COLO668 (cell line): ENCODE results near the gene LRRC14B.

Source experiments
- DNase-seq: peaks from one replicate; lab custom pipeline; 2025; ENCODE audit not compliant: unreplicated experiment; lab: John Stamatoyannopoulos, UW

Gene LRRC14B

DNA sequence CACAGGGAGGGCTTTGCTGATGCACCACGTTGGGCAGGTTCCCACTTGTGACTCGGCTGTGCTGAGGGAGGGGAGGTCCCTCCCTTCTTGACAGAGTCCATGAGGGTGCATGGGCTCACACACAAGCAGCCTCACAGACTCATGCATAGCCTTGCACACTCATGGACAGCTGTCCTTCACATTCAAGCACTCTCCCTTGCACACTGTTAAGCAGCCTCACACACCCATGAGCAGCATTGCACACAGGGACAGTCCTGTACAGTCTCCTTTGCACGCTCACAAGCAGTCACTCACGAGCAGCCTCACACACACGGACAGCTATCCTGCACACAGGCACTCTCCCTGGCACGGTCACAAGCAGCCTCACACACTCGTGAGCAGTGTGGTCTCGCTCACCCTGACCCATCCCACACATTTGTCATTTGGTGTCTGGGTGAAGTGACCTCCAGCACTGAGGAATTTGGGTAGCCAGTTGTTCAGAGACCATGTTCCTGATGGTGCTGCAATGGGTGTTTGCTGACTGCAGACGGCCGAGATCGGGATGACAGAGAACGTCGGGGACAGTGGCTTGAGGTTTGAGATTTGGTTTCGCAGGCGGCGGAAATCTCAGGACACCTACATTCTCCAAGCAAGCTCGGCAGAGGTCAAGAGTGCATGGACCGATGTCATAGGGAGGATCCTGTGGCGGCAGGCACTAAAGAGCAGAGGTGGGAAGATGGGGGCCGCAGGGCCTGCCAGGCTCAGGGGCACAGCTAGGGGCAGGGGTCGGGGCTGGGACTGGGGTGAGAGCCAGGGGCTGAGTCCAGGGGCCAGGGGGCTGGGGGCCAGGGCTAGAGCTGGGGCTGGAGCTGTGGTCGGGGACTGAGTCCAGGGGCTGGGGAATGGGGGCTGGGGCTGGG is 17.7 kb upstream of the LRRC14B start:
- no peak for DNase-seq

DNA sequence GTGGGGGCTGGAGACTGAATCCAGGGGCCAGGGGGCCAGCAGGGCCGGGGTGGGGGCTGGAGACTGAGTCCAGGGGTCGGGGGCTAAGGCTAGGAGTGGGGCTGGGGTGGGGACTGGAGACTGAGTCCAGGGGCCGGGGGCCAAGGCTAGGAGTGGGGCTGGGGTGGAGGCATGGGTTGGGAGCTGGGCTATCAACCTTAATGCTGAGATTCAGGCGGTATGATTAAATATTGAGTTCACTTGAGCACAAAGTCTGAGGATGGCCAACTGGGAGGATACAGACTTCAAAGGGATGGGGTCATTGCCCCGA is 17.0 kb upstream of the LRRC14B start:
- no peak for DNase-seq

DNA sequence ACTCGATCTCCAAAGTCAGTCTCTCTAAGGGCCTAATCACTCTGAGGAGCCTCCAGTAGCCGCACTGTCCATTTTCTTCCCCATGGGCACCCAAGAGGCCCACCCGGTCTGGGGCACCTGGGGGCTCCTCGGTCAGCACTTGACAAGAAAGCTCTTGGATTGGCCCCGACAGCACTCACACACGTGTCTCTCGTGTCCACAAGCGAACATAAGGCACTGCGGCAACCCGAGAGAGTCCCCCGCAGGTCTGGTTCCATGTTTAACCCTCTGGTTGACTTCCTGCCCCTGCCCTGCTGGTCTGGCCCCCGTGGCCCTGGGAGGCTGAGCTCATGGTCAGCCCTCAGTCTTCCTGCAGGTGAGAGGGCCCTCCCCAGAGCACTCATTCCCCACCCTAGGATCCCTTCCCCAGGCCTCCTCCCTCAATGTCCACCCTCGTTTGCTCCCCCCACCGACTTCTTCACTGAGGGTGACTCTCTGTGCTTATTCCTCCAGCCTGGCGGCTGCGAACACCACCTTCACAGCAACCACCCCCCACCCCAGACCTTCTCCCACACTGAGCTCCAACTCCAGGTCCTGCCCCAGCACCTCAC is 16.3 kb upstream of the LRRC14B start:
- DNase-seq, result no peak

- DNase-seq, result no peak
Observed at GRCh38 chr5:176296-176823, 14.9 kb upstream of the LRRC14B start.

DNA sequence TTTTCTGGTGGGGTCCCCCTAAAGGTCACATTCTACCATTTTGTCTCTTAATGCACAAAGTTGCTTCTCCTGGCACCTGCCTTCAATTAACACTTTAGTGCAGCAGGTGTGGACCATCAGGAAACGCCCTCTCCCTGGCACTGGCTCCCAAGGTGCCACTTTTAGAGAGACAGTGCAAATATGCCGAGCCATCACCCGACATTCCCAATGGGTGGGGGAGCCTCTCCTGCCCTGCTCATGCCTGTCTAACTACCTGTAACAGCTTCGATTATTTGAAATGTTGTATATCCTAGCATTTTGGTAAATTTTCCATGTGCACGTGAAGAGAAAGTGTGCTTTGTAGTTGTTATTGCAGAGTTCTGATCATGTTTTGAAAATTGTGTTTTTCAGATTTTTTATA is 13.2 kb upstream of the LRRC14B start:
- DNase-seq, result peak; percentile 38

GRCh38 chr5:179401-179800 is 11.9 kb upstream of the LRRC14B start:
- DNase-seq, result no peak

- DNase-seq, result peak; percentile 30
Observed at GRCh38 chr5:180286-180918, 10.9 kb upstream of the LRRC14B start.

DNA sequence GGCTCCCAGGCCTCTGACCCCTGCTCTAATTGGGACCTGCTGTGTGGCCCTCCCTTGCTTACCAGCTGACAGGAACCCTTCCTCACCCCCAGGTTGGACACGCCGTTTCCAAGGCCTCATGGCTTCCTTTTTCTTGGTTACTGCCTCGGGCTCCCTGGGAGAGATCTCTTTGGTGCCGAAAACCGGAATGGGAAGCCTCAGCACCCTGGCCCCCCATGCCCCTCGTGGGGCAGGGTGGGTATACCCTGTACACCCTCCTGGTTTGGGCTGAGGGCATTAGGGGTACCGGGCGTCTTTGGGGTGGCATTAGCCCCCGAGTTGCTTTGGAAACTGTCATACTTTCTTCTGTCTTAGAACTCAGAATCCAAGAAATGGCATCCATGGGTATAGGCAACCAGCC is 10.1 kb upstream of the LRRC14B start:
- no peak for DNase-seq

- no peak for DNase-seq
Observed at GRCh38 chr5:181566-181965, 9.7 kb upstream of the LRRC14B start.

GRCh38 chr5:182126-182525 is 9.2 kb upstream of the LRRC14B start:
- DNase-seq, result no peak

DNA sequence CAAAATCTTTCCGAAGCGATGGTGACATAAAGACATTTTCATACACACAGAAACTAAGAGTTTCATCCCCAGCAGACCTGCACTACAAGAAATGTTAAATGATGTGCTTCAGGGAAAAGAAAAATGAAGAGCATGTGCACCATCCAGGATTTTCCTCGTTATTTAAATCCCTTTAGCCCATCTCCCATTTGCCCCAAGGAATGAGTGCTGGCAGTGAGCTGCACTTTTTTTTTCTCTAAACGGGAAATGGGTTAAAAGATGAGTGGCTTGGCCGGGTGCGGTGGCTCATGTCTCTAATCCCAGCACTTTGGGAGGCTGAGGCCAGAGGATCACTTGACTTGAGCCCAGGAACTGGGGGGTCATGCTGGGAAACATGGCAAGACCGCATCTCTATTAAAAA is 6.8 kb upstream of the LRRC14B start:
- no peak for DNase-seq

DNA sequence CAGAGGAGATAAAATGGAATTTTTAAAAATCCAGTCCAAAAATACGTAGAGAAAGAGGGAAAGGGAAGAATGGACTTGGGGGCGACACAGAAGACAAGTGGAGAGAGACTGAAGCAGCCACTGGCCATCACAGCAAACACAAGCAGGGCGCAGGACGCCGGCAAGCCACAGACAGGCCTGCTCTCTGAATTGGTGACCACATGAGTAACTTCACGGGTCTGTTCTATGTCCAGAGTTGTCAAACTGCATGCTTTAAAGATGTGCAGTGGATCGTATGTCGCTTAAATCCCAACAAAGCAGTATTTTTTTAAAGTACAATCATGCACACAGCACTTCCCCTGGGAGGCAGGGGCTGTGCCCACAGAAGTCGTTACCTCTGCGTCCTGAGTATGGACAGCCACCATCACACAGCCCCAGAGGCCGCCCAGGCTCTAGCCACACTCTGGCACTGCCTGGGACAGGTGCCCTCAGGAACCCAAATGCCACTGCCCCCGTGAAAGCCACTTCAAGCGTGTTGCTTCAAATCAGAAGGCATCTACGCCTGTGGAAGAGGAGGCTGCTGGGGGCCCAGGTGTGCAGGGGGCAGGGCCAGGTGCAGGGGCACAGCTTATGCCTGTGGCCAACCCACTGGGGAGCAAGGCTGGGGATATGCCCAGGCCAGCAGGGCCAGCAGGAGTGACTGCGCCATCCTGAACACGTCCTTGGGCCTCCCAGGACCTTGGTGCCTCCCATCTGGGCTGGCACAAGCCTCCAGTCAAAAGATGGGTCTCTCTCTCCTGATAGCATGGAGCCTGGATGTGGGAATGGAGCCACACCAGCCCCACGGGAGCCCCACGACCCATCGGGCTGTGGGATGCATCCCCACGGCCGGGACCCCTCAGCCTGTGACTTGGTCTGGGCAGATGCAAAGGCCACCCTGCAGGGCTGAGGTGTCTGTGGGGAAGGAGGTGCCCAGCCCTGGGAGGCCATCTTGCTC is 5.9 kb upstream of the LRRC14B start:
- no peak for DNase-seq

DNA sequence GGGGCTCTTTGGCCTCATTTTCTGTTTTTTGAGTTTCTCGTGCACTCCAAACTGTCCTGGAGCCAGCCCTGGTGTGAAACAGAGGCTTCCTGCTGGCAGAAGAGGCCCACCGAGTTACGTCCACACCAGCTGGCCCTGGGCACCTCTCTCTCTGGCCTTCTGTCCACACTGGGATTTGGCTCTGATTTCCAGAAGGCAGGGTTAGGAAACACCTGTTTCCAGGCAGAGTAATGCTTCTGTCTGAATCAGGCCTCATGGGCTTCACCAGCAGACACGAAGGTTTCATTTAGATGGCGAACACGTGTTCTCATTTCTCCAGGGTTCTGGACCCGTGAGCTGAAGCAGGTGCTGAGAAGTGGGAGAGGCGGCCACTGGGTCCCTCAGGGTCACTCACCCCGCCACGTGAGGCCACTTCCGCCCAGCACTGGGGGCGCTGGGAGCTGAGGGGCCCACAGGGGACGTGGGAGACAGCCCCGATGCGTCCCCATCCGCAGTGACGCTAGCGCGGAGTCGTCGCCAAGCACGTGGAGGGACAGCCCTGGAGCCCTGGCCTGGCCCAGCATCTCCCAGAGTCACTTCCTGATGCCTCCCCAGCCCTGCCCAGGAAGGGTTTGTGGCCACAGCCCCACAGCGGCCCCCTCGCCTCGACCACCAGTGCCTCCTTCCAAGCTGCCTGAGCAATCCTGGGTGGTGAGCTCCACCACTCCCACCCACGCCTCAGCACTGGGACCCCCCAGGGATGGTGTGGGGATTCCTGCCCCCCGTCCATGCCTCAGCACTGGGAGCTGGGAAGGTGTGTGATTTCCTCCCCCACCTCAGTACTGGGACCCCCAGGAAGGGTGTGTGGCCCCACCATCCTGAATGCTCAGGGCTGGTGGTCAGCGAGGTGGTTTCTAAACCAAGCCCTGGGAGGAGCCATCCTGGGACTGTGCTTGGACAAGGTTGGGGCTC is 4.9 kb upstream of the LRRC14B start:
- no peak for DNase-seq

- DNase-seq, result no peak
Observed at GRCh38 chr5:187042-187431, 4.3 kb upstream of the LRRC14B start.

DNA sequence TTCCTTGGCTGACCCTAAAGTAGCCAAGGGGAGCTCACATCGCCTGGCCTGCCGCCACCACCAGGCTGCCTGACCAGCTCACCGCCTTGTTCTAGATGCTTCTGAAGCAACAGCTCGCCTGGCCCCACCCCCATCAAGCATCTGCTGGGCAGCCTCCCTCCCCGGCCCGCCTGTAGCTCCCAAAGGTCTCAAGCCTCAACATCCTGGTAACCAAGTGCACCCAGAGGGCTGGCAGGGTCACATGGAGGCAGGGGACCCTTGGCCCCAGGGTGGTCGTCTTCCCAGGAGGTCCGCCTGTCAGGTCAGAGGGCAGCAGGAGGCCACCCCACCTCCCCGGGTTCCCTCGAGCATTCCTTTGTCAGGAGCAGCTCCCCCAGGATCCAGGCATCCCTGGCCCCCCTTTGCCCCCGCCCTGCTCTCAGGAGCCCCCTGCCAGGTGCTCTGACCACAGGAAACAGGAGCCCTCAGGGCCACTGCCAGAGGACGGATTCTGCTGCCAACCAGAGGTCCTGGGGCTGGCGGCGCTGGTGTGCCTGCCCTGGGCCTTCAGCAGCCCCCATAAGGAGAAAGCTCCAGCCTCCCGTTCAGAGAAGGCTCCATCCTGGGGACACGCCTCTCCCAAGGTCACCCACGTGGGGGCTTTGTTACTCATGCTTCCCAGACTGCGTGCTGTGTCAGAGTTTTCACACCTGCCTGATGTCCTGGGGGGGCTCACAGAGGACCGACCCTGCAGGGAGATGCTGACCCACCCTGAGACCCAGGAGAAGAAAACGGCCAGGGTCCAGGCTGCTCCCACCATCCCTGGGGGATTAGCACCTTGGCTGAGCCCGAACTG is 3.5 kb upstream of the LRRC14B start:
- DNase-seq, result no peak

DNA sequence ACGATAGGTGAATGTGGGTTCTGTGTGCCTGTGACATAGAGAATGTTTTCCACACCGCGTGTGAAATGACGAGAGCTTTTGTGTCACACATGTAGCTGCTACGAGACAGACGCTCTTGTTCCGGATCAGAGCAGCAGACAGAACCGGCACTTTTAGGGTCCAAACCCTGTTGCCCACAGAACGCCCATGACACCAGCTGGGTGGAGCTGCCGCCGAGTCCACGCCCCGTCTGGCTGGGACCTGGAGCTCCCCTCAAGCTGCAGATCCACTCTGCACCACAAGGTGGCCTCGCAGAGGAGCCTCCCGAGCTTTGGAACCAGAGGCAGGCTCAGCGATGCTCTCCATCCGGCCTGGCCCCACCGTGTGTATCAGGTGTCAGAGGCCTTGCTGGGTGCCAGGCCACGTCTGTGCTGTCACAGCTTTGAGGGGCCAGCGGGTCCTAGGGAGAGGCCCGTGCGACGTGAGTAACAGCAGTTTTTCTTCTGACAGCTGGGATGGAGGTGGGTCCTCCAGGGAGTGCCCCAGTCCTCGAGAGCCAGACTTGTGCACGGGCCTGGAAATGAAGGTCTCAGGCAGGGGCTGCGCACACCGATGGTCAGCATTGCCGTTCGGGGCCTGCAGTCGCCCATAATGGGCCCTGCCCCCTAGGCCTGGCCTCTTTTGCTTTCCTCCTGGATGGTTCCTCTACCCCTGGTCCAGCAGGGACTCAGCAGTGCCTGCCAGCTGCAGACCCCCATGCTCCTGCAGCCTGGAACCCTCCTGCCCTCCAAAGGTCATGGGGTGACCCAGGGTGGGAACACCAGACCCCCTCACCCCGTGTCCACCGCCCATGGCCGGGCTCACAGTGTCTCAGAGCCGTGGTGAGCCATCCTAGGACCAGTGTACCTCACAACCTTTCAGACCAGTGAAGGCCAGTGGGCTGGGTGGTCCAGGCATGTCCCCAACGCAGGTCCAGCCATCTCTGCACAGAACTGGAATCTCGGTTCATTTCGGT is 2.5 kb upstream of the LRRC14B start:
- DNase-seq, result peak; percentile 96

DNA sequence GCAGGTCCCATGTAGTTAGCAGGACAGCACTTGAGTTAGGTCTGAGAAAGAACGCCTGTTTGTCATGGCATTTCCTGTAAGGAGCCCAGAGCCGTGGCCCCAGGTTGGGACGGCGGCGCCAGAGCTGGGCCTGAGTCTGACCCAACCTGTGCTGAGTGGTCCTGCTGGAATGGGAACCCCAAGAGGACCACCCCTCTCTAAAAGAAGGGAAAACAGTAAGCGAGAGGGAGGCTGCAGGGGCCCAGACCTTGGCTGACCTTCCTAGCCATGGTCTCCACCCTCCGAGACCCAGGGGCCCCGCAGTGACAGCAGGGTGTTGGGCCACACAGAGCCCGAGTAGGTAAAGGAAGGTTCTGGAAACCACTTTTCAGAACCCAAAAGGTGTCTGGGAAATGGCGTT is 1.8 kb upstream of the LRRC14B start:
- no peak for DNase-seq

- no peak for DNase-seq
Observed at GRCh38 chr5:189976-190365, 1.3 kb upstream of the LRRC14B start.
